ENCODE measurements around the gene CLMP.
A peak's percentile ranks its signal among the peaks of the same experiment; 100 is the strongest.

The CLMP gene

DNA sequence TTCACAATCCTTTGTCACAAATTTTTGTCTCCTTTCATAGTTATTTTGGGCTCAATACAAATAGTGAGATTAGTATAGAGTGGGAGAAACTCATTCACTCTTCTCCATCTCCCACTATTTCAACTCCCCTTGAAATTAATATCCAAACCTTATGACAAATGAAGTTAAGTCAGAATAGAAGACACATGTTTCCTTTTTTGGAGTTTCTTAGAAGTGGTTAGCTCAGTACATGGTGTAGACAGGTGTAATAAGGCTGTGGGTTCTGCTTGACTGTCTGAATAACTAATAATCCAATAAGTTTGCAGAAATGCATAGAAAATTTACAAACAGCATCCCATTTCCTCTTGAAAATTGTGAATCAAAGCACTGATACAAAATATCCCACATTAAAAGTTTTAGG lies 122.3 kb downstream of the CLMP start:
- ATAC-seq, result no peak
- TF ChIP-seq ZNF8 (CRISPR knock-in tag; IDR thresholded peaks at IDR 0.05) (no peak), BACH2 (CRISPR knock-in tag; IDR thresholded peaks at IDR 0.05; ENCODE audit: borderline replicate concordance) (no peak), ZNF565 (CRISPR knock-in tag; conservative IDR thresholded peaks at IDR 0.05; ENCODE audit: low read depth) (no peak), RARB (CRISPR knock-in tag; IDR thresholded peaks at IDR 0.05) (no peak), GLIS3 (CRISPR knock-in tag; IDR thresholded peaks at IDR 0.05) (no peak), TCF4 (CRISPR knock-in tag; IDR thresholded peaks at IDR 0.05; ENCODE audit: borderline replicate concordance) (no peak), ZC3H10 (CRISPR knock-in tag; IDR thresholded peaks at IDR 0.05) (no peak), SNAI2 (CRISPR knock-in tag; IDR thresholded peaks at IDR 0.05) (no peak), ZFP3 (CRISPR knock-in tag; IDR thresholded peaks at IDR 0.05) (no peak), TOX (CRISPR knock-in tag; IDR thresholded peaks at IDR 0.05; ENCODE audit: borderline replicate concordance) (no peak)
- TF ChIP-seq, protein P1, sequence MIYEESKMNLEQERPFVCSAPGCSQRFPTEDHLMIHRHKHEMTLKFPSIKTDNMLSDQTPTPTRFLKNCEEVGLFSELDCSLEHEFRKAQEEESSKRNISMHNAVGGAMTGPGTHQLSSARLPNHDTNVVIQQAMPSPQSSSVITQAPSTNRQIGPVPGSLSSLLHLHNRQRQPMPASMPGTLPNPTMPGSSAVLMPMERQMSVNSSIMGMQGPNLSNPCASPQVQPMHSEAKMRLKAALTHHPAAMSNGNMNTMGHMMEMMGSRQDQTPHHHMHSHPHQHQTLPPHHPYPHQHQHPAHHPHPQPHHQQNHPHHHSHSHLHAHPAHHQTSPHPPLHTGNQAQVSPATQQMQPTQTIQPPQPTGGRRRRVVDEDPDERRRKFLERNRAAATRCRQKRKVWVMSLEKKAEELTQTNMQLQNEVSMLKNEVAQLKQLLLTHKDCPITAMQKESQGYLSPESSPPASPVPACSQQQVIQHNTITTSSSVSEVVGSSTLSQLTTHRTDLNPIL (CRISPR knock-in tag; IDR thresholded peaks at IDR 0.05; ENCODE audit: low read depth), result no peak
- TF ChIP-seq, protein P2, sequence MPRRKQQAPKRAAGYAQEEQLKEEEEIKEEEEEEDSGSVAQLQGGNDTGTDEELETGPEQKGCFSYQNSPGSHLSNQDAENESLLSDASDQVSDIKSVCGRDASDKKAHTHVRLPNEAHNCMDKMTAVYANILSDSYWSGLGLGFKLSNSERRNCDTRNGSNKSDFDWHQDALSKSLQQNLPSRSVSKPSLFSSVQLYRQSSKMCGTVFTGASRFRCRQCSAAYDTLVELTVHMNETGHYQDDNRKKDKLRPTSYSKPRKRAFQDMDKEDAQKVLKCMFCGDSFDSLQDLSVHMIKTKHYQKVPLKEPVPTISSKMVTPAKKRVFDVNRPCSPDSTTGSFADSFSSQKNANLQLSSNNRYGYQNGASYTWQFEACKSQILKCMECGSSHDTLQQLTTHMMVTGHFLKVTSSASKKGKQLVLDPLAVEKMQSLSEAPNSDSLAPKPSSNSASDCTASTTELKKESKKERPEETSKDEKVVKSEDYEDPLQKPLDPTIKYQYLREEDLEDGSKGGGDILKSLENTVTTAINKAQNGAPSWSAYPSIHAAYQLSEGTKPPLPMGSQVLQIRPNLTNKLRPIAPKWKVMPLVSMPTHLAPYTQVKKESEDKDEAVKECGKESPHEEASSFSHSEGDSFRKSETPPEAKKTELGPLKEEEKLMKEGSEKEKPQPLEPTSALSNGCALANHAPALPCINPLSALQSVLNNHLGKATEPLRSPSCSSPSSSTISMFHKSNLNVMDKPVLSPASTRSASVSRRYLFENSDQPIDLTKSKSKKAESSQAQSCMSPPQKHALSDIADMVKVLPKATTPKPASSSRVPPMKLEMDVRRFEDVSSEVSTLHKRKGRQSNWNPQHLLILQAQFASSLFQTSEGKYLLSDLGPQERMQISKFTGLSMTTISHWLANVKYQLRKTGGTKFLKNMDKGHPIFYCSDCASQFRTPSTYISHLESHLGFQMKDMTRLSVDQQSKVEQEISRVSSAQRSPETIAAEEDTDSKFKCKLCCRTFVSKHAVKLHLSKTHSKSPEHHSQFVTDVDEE (CRISPR knock-in tag; IDR thresholded peaks at IDR 0.05), result no peak
- TF ChIP-seq, protein P3, sequence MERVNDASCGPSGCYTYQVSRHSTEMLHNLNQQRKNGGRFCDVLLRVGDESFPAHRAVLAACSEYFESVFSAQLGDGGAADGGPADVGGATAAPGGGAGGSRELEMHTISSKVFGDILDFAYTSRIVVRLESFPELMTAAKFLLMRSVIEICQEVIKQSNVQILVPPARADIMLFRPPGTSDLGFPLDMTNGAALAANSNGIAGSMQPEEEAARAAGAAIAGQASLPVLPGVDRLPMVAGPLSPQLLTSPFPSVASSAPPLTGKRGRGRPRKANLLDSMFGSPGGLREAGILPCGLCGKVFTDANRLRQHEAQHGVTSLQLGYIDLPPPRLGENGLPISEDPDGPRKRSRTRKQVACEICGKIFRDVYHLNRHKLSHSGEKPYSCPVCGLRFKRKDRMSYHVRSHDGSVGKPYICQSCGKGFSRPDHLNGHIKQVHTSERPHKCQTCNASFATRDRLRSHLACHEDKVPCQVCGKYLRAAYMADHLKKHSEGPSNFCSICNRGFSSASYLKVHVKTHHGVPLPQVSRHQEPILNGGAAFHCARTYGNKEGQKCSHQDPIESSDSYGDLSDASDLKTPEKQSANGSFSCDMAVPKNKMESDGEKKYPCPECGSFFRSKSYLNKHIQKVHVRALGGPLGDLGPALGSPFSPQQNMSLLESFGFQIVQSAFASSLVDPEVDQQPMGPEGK (CRISPR knock-in tag; IDR thresholded peaks at IDR 0.05; ENCODE audit: borderline replicate concordance), result no peak
- TF ChIP-seq, protein P4, sequence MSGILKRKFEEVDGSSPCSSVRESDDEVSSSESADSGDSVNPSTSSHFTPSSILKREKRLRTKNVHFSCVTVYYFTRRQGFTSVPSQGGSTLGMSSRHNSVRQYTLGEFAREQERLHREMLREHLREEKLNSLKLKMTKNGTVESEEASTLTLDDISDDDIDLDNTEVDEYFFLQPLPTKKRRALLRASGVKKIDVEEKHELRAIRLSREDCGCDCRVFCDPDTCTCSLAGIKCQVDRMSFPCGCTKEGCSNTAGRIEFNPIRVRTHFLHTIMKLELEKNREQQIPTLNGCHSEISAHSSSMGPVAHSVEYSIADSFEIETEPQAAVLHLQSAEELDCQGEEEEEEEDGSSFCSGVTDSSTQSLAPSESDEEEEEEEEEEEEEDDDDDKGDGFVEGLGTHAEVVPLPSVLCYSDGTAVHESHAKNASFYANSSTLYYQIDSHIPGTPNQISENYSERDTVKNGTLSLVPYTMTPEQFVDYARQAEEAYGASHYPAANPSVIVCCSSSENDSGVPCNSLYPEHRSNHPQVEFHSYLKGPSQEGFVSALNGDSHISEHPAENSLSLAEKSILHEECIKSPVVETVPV (CRISPR knock-in tag; IDR thresholded peaks at IDR 0.05), result no peak

DNA sequence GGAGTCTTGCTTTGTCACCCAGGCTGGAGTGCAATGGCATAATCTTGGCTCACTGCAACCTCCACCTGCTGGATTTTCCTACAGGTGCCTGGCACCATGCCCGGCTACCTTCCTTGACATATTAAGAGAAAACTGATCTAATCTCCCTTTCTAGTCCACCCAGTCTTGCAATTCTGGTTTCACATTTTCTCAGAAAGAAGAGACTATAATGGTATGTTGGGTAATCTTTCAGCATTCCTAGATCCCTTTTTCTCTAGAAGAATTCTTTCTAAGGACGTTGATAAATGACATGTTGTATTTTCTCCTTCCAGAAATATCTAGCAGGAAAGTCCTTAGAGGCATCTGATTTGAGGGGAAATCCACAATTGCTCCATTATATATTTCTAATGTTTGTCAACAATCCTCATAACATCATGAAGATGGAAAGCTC lies 122.7 kb downstream of the CLMP start:
- TF ChIP-seq CSDC2 (CRISPR knock-in tag; IDR thresholded peaks at IDR 0.05) (no peak), ISL1 (CRISPR knock-in tag; IDR thresholded peaks at IDR 0.05) (0 out of 2 replicates have a peak, but pooled peaks have one; percentile 11)
- ATAC-seq, result no peak

DNA sequence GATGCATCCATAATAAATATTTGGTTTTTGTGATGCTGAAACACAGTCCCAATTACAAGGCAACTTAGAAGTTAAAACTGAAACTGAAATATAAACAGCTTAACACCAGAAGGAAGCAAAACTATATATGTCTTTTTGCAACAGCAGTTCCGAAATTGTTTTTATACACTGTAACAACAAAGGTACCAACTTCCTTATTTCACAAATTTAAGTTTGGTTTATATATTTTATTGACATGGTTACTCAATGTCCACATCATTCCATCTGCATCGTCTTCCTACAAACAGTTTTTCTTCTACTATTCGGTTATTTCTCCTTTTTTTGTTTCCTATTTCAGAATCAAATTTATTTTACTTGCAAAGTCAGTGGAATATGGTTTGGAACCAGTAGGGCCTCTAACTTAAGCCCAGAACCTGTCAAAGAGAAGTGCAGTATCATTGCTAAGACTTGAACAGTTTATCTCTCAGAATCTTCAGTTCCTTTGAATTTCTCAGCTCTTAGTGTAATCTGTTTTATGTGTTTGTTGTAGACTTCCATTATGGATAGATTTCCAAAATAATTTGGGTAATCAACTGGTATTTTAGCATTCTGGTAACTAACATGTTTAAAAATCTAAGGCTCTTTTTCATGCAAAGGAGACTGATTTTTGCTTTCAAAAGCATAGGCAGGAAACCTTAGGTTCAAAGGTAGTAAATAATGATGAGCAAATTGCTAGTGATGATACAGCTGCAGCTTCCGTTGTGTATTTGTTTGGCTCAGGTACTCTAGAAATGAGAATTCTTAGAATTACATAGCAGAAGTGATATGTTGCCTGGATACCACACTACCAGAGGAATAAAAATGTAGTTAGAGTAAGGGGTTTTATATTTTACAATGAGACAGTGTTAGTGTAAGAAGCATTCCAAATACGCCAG lies 124.9 kb downstream of the CLMP start:
- TF ChIP-seq, protein P3 (CRISPR knock-in tag; IDR thresholded peaks at IDR 0.05; ENCODE audit: borderline replicate concordance), result no peak
- TF ChIP-seq ZC3H10 (CRISPR knock-in tag; IDR thresholded peaks at IDR 0.05) (no peak), RARB (CRISPR knock-in tag; IDR thresholded peaks at IDR 0.05) (no peak), ESRRG (CRISPR knock-in tag; IDR thresholded peaks at IDR 0.05) (no peak), CSDC2 (CRISPR knock-in tag; IDR thresholded peaks at IDR 0.05) (no peak), ZNF565 (CRISPR knock-in tag; conservative IDR thresholded peaks at IDR 0.05; ENCODE audit: low read depth) (no peak), ZFP30 (CRISPR knock-in tag; IDR thresholded peaks at IDR 0.05) (no peak), BACH2 (CRISPR knock-in tag; IDR thresholded peaks at IDR 0.05; ENCODE audit: borderline replicate concordance) (no peak), PPARA (CRISPR knock-in tag; IDR thresholded peaks at IDR 0.05; ENCODE audit: borderline replicate concordance) (no peak), TOX (CRISPR knock-in tag; IDR thresholded peaks at IDR 0.05; ENCODE audit: borderline replicate concordance) (no peak), SNAI2 (CRISPR knock-in tag; IDR thresholded peaks at IDR 0.05) (no peak)
- TF ChIP-seq, protein P4 (CRISPR knock-in tag; IDR thresholded peaks at IDR 0.05), result no peak
- TF ChIP-seq, protein P1 (CRISPR knock-in tag; IDR thresholded peaks at IDR 0.05; ENCODE audit: low read depth), result no peak

More for the DNA sequence above, 124.9 kb downstream of the CLMP start:
- ATAC-seq, result no peak

Measured in SK-N-SH treated with all-trans-retinoic acid at 6 μM for 48 hours (cell line).